HG03558 (cell line): ENCODE data around the gene MTFR1L.

Source experiments
- ATAC-seq: cut with Tn5 transposase; IDR thresholded peaks from one replicate; pipeline ENCODE4 v1.9.1; 2021; ENCODE audit warnings: moderate number of reproducible peaks; ENCODE audit not compliant: unreplicated experiment; ENCODE audit errors: extremely low read depth

The MTFR1L gene

DNA sequence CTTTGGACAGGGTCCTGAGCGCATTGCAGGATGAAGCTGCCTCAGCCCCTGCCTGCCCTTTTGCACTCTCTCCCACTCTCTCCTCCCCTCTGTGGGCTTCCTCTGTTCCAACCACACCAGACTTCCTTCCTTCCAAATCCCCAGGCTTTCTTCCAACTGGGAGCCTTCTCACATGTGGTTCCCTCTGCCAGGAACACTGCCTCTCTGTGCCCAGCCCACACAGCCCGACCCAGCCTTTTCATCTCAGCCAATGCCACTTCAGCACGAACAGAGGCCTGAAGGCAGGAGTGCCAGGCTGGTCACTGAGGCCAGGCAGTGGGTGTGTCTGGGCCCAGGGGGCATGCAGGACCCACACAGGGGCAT is 13.9 kb upstream of the MTFR1L start:
- ATAC-seq = no peak

DNA sequence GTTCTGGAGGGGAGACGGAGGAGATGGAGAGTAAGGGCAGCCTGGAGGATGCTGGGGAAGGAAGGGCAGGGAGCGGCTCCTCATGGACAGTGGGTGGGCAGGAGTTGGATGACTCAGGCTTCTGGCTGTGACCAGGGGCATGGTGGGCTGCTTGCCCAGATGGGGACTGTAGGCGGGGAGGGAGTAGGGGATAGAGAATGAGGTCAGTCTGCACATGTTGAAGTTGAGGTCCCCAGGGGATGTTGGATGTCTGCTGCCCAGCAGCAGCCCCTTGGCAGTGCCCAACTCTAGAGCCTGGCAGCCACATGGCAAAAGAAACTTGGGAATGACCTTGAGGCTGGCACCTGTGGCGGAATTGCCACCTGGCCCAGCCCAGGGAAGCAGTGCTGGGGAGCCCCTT is 13.3 kb upstream of the MTFR1L start:
- ATAC-seq = no peak

GRCh38 chr1:25807480-25808390 is 12.0 kb upstream of the MTFR1L start:
- ATAC-seq = no peak

- ATAC-seq = no peak
Measured at GRCh38 chr1:25808481-25809244, 11.1 kb upstream of the MTFR1L start.

- no peak for ATAC-seq
Measured at GRCh38 chr1:25809283-25809926, 10.3 kb upstream of the MTFR1L start.

GRCh38 chr1:25809929-25810328 is 9.8 kb upstream of the MTFR1L start:
- ATAC-seq = no peak

DNA sequence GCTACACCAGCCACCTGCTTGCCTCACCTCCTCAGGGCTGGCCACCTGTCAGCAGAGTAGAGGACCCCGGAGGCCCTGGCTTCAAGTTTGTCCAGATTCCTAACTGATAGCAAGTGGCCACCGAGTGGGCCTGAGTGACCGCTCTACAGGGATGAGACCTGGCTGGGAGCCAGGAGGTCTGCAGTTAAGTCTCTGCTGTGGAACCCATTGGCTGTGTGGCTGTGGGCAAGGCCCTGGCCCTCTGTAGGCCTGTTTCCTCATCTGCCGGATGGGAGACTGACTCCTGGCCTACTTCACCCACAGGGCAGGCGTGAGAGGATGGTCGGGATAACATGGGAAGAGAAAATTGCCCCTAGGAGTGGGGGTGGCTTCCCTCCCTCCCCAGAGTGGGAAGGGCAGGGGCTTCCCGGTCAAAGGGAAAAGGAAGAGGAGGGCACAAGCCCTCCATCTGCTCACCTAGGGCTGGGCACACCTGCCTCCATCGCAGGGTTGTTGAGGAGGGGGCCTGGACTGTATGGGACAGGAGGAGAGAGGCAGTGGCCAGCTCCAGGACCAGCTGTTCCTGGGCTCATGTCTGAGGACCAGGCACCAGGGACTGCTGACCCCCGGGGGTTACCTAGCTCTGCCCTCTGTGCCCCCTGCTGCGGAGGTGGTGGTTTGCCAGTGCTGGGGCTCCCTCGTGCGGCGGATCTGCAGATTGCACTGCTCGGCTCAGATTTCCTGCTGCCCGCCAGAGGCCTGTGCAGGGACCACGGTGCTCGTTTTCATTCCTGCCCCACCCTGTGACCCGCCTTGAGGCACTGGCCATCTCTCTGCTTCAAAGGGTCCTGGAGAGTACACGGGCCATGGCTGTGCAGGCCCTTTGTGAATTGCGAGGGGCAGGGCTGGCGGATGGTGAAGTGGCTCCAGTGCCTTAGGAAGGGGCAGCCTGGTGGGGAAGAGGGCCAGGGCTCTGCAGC is 9.1 kb upstream of the MTFR1L start:
- ATAC-seq = no peak

DNA sequence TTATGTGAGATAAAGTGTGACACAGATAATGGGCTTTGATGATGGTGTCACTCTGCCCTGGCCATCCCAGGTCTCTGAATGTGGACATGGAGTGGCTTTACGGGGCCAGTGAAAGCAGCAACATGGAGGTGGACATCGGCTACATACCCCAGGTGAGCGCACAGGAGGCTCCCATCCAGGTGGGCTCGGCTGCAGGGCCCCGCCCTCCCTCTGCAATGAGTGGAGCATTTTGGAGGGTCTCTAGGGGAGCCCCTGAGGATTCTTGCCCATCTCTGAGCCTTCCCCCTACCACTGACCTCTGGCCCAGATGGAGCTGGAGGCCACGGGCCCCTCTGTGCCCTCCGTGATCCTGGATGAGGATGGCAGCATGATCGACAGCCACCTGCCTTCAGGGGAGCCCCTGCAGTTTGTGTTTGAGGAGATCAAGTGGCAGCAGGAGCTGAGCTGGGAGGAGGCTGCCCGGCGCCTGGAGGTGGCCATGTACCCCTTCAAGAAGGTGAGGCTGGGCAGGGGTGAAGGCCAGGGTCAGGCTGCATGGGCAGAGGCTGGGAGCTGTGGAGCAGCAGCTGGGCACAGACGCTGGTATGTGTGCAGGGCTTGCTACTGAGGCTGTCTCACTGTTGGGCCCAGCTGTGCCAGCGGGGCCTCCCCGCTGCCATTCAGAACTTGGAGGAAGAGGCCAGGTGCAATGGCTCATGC is 8.2 kb upstream of the MTFR1L start:
- ATAC-seq = no peak

DNA sequence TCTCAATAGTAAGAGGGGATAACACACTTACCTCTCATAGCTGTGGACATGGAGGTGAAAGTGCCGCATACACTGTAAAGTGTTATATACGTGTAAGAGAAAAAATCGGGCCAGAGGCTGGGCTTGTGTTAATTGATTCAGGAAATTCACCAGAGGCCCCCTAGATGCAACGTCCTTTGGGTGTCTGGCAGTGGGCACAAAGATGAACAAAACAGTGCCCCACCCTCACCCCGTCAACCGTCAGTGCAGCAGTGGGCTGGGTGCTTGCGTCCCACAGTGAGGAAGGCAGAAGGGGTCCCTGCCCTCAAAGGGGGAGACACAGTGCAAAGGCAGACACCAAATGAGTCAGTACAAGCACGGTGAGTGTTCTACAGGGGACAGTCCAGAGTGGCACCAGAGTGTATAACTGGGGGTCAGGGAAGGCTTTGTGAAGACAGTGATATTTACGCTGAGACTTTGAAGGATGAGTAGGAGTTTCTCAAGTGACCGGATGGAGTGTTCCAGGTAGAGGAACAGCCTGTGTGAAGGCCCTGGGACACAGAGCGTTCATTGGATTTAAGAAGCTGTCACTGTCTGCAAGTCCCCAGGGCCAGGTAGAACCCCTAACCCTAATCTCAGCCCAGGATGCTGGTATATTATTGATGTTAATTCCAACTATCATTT is 6.6 kb upstream of the MTFR1L start:
- no peak for ATAC-seq

DNA sequence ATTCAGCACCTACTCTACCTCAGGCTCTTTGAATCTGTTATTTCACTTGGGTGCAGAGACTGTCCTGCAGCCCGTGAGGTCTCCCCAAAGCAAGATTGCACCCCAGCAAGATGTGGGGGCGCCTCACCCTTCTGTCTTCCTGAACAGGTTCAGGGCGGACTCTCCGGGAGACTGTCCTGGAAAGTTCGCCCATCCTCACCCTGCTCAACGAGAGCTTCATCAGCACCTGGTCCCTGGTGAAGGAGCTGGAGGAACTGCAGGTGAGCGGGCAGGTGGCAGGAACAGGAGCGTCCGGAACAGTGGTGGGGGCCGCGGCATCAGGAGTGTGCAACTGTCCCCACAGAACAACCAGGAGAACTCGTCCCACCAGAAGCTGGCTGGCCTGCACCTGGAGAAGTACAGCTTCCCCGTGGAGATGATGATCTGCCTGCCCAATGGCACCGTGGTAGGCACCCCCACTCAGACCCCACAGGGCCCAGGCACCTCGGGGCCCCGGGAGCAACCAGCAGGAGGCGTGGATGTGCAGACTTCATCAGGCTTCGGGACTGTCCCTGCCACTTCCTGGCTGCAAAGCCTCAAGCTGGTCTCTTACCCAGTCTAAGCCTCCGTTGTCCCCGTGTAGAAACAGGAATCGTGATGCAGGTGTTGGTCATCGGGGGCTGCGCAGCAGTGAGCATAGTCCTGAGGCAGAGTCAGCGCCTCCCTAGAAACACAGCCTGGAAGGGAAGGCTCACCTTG is 5.9 kb upstream of the MTFR1L start:
- no peak for ATAC-seq

DNA sequence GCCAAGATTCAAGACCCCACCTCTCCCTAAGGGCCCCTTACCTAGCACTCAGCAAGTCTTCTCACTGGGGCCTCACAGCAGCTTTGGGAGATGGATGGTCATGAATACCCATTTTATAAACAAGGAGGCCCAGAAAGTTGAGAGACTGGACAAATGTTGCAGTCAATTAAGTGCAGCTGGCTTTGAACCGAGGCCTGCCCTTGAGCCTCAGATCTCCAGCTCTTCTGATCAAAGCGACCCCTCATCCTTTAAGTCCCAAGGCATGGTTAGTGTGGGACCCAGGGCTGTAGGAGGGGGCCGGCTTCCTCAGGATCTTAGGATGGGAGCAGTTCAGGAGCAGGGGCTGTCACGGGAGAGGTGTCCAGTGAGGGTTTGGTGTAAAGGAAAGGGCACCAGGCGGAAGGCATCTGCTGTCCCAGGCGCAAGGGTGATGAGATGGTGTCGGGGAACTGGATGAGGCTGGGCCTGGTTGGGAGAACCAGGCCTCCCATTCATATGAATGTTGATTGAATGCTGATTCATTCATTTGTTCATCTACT is 5.1 kb upstream of the MTFR1L start:
- no peak for ATAC-seq

GRCh38 chr1:25815208-25816111 is 4.3 kb upstream of the MTFR1L start:
- ATAC-seq = no peak

GRCh38 chr1:25816112-25816718 is 3.5 kb upstream of the MTFR1L start:
- no peak for ATAC-seq

GRCh38 chr1:25817840-25818501 is 1.8 kb upstream of the MTFR1L start:
- no peak for ATAC-seq

DNA sequence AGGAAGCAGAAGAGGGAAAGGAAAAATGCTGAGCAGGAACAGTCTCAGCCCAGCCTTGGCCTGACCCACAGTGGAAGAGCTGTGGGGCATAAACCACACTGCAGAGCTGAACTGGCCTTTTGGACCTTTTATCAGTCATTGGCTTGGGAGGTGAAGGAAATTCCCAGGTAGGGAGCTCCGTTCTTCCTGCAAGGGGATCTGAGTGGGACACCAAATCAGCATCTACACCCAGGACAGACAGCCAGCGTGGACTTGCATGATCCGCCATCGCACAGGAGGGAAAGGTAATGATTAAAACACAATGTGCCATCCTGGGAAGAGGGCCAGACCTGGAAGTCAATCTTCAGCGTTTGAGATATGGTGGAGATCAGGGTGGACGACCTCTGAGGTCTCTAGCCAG is 1.2 kb upstream of the MTFR1L start:
- no peak for ATAC-seq
